H9 (cell line): ENCODE measurements around the gene FKBP11. TPM values are rescaled to one million over a fixed set of nuclear protein-coding genes. Genes with fewer than 3 reads are reported as not detected.

ENCODE experiments used
- DNase-seq: peaks from one replicate; pipeline ENCODE4 v3.0.0-alpha.2; 2017
- H2AFZ ChIP-seq: one replicate; pipeline ENCODE4 v1.6.1; 2013; ENCODE audit warnings: mild to moderate bottlenecking, low read length, control low read depth, moderate library complexity
- H2AK5ac ChIP-seq: 2 replicates; pipeline ENCODE4 v1.6.1; 2013; ENCODE audit warnings: low read length, control low read depth, mixed read lengths; ENCODE audit not compliant: insufficient read length
- H2BK120ac ChIP-seq: one replicate; pipeline ENCODE4 v1.6.1; 2013; ENCODE audit warnings: low read depth, mild to moderate bottlenecking, low read length, control low read depth, inconsistent platforms; ENCODE audit not compliant: poor library complexity, severe bottlenecking
- H2BK12ac ChIP-seq: 2 replicates; pipeline ENCODE4 v1.6.1; 2013; ENCODE audit warnings: low read length, control low read depth, mixed read lengths, low read depth; ENCODE audit not compliant: insufficient read length
- H2BK15ac ChIP-seq: 2 replicates; pipeline ENCODE4 v1.6.1; 2013; ENCODE audit warnings: low read depth, low read length, control low read depth
- H2BK20ac ChIP-seq: one replicate; pipeline ENCODE4 v1.6.1; 2013; ENCODE audit warnings: low read depth, mild to moderate bottlenecking, low read length, control low read depth, inconsistent platforms; ENCODE audit not compliant: poor library complexity, severe bottlenecking
- H2BK5ac ChIP-seq: 2 replicates; pipeline ENCODE4 v1.6.1; 2013; ENCODE audit warnings: low read length, control low read depth, mixed read lengths; ENCODE audit not compliant: insufficient read length
- H3K14ac ChIP-seq: 2 replicates; pipeline ENCODE4 v1.6.1; 2013; ENCODE audit warnings: low read length, control low read depth; ENCODE audit not compliant: insufficient read depth
- H3K18ac ChIP-seq: 2 replicates; pipeline ENCODE4 v1.6.1; 2013; ENCODE audit warnings: low read depth, mild to moderate bottlenecking, mixed read lengths, low read length, control low read depth; ENCODE audit not compliant: insufficient read length
- H3K23ac ChIP-seq: 2 replicates; pipeline ENCODE4 v1.6.1; 2013; ENCODE audit warnings: low read length, control low read depth, mixed read lengths, low read depth; ENCODE audit not compliant: insufficient read length
- H3K23me2 ChIP-seq: 2 replicates; pipeline ENCODE4 v1.6.1; 2013; ENCODE audit warnings: low read depth, mild to moderate bottlenecking, mixed read lengths, low read length, control low read depth; ENCODE audit not compliant: insufficient read length, poor library complexity, severe bottlenecking
- H3K27ac ChIP-seq: 2 replicates; pipeline ENCODE4 v1.5.1; 2013; ENCODE audit warnings: low read length, control low read depth, mixed read lengths, low read depth; ENCODE audit not compliant: insufficient read length
- H3K27me3 ChIP-seq: 2 replicates; pipeline ENCODE4 v1.6.1; 2013; ENCODE audit warnings: low read length, control low read depth, inconsistent platforms; ENCODE audit not compliant: insufficient read depth
- H3K4ac ChIP-seq: 2 replicates; pipeline ENCODE4 v1.6.1; 2013; ENCODE audit warnings: low read depth, mild to moderate bottlenecking, control low read depth, inconsistent platforms, low read length, moderate library complexity
- H3K4me1 ChIP-seq: 2 replicates; pipeline ENCODE4 v1.6.1; 2013; ENCODE audit warnings: low read length, control low read depth, inconsistent platforms; ENCODE audit not compliant: insufficient read depth
- H3K4me2 ChIP-seq: 2 replicates; pipeline ENCODE4 v1.6.1; 2013; ENCODE audit warnings: low read length, control low read depth, mixed read lengths; ENCODE audit not compliant: insufficient read length, insufficient read depth
- H3K56ac ChIP-seq: 2 replicates; pipeline ENCODE4 v1.6.1; 2013; ENCODE audit warnings: low read depth, mild to moderate bottlenecking, mixed read lengths, low read length, control low read depth; ENCODE audit not compliant: insufficient read length
- H3K79me1 ChIP-seq: 2 replicates; pipeline ENCODE4 v1.6.1; 2013; ENCODE audit warnings: low read depth, mild to moderate bottlenecking, moderate library complexity, low read length, control low read depth, inconsistent platforms; ENCODE audit not compliant: insufficient read depth, poor library complexity, severe bottlenecking
- H3K79me2 ChIP-seq: 2 replicates; pipeline ENCODE4 v1.6.1; 2013; ENCODE audit warnings: low read length, control low read depth, inconsistent platforms; ENCODE audit not compliant: insufficient read depth
- H3K9ac ChIP-seq: 2 replicates; pipeline ENCODE4 v1.6.1; 2013; ENCODE audit warnings: low read length, control low read depth, mixed read lengths; ENCODE audit not compliant: insufficient read length; ENCODE audit errors: extremely low read depth
- H3K9me3 ChIP-seq: one replicate; pipeline ENCODE4 v1.6.1; 2013; ENCODE audit warnings: low read depth, low read length, inconsistent platforms; ENCODE audit not compliant: control insufficient read depth
- H3T11ph ChIP-seq: one replicate; pipeline ENCODE4 v1.6.1; 2013; ENCODE audit warnings: mild to moderate bottlenecking, low read length, control low read depth, inconsistent platforms
- H4K20me1 ChIP-seq: one replicate; pipeline ENCODE4 v1.6.1; 2013; ENCODE audit not compliant: control insufficient read depth, insufficient read length, insufficient read depth
- H4K5ac ChIP-seq: 2 replicates; pipeline ENCODE4 v1.6.1; 2013; ENCODE audit warnings: low read depth, mild to moderate bottlenecking, mixed read lengths, low read length, control low read depth; ENCODE audit not compliant: insufficient read length
- H4K8ac ChIP-seq: replicated peaks from 2 replicates; pipeline ENCODE4 v1.6.1; 2013; ENCODE audit warnings: low read length, control low read depth, mixed read lengths, low read depth; ENCODE audit not compliant: insufficient read length
- H4K91ac ChIP-seq: 2 replicates; pipeline ENCODE4 v1.6.1; 2013; ENCODE audit warnings: low read depth, mild to moderate bottlenecking, moderate library complexity, mixed read lengths, low read length, control low read depth; ENCODE audit not compliant: insufficient read length
- H3K27ac Mint-ChIP-seq, 3 experiments: 2 replicates in 2 of 3; 3 replicates in 1 of 3; pipeline ENCODE4 v1.8.0; 2020 to 2021; ENCODE audit warnings: mixed read lengths in 3 of 3, mild to moderate bottlenecking in 1 of 3, moderate library complexity in 1 of 3
- H3K27me3 Mint-ChIP-seq: 2 replicates; pipeline ENCODE4 v1.8.0; 2021; ENCODE audit warnings: low read depth, mild to moderate bottlenecking, moderate library complexity, mixed read lengths
- H3K36me3 Mint-ChIP-seq, 3 experiments: 2 replicates in 2 of 3; 3 replicates in 1 of 3; pipeline ENCODE4 v1.8.0; 2020 to 2021; ENCODE audit warnings: low read depth in 3 of 3, mixed read lengths in 3 of 3; ENCODE audit not compliant: insufficient read depth in 1 of 3
- H3K4me1 Mint-ChIP-seq, 2 experiments: 2 replicates each; pipeline ENCODE4 v1.8.0; 2020; ENCODE audit warnings: mixed read lengths in 2 of 2
- H3K4me3 Mint-ChIP-seq, 2 experiments: 2 replicates in 1 of 2; 3 replicates in 1 of 2; pipeline ENCODE4 v1.8.0; 2020 to 2021; ENCODE audit warnings: mild to moderate bottlenecking in 2 of 2, mixed read lengths in 2 of 2, moderate library complexity in 1 of 2
- H3K9me3 Mint-ChIP-seq, 2 experiments: 2 replicates in 1 of 2; 3 replicates in 1 of 2; pipeline ENCODE4 v1.8.0; 2020; ENCODE audit warnings: mild to moderate bottlenecking in 2 of 2, mixed read lengths in 2 of 2, moderate library complexity in 1 of 2
- CTCF ChIP-seq: fragments of 200-600 bp; sonication (generic); conservative IDR thresholded peaks from 3 replicates; pipeline ENCODE4 v1.8.0; 2021; ENCODE audit warnings: antibody characterized with exemption, mild to moderate bottlenecking
- WGBS: extraction: QIAGEN DNeasy Blood & Tissue Kit; methylation state at CpG from one replicate; pipeline ENCODE4 v1.1.7; 2013; ENCODE audit warnings: missing lambda C conversion rate, low lambda C conversion rate, mixed read lengths; ENCODE audit not compliant: insufficient read length; ENCODE audit errors: extremely low coverage; 5-methylcytosine and 5-hydroxymethylcytosine counted together
- total RNA-seq: library from RNA; stranded (reverse); gene quantifications from 2 replicates; pipeline ENCODE4 v1.2.1, GENCODE V29; 2021

The FKBP11 gene
- total RNA-seq, 1 experiment from 2014 or later: 40.8 TPM

- H4K8ac ChIP-seq: no peak overlapping the region
- peak overlapping the region in 2 of 3 experiments; percentile 17 to 99; a peak in 5 of 7 replicates for H3K27ac Mint-ChIP-seq
- peaks cover 7 to 31% (median 16%) of the 10 kb centered on the region in 3 experiments; a peak in 6 of 7 replicates for H3K36me3 Mint-ChIP-seq
- H3K27me3 Mint-ChIP-seq: peaks cover 6% of the 10 kb centered on the region
- H3K9me3 Mint-ChIP-seq: no peaks in the 10 kb centered on the region; a peak in 1 of 5 replicates
- no peak overlapping the region for H2BK15ac ChIP-seq
- H3K4me3 Mint-ChIP-seq: peak overlapping the region; percentile 97 to 99
- H3K4ac ChIP-seq: no peak overlapping the region
- WGBS: no CpG with 5 or more reads among the region's 3 CpGs
- no peak overlapping the region for H3K14ac ChIP-seq
- no peak overlapping the region for H3K23ac ChIP-seq
- peak overlapping the region; percentile 95 for H3K4me2 ChIP-seq
- H3K79me2 ChIP-seq: peaks cover 23% of the 10 kb centered on the region; the same call in 1 of the 2 replicates
- no peak overlapping the region for H2BK120ac ChIP-seq
- no peak for DNase-seq
- peak overlapping the region; percentile 74 for H2AFZ ChIP-seq
- H4K5ac ChIP-seq: no peak overlapping the region
- no peak overlapping the region for H2AK5ac ChIP-seq
- H3K4me1 ChIP-seq: 0 out of 2 replicates have a peak, but pooled peaks cover 2% of the 10 kb centered on the region
- H3K9ac ChIP-seq: peak overlapping the region; percentile 39
- no peak overlapping the region for H2BK5ac ChIP-seq
- H3K9me3 ChIP-seq: no peaks in the 10 kb centered on the region
- no peak overlapping the region for H3K56ac ChIP-seq
- peaks cover 9% of the 10 kb centered on the region for H3K23me2 ChIP-seq
- no peak overlapping the region for H3K27ac ChIP-seq
- H2BK20ac ChIP-seq: no peak overlapping the region
- no peak overlapping the region for H4K91ac ChIP-seq
- H4K20me1 ChIP-seq: no peaks in the 10 kb centered on the region
- H3T11ph ChIP-seq: no peak overlapping the region
- H3K18ac ChIP-seq: no peak overlapping the region
- H3K4me1 Mint-ChIP-seq: peaks cover 23 to 24% of the 10 kb centered on the region in 2 experiments
- no peaks in the 10 kb centered on the region for H3K79me1 ChIP-seq
- TF ChIP-seq CTCF: no peak
- no peak overlapping the region for H2BK12ac ChIP-seq
- H3K27me3 ChIP-seq: no peaks in the 10 kb centered on the region; the same call in 1 of the 2 replicates
These were observed 32.7 kb upstream of the FKBP11 start for GRCh38 chr12:48958049-48958388.
